Left lung (tissue), 10 donors: ENCODE data around the gene MTRF1L. TPM values are rescaled to one million over a fixed set of nuclear protein-coding genes. Genes with fewer than 3 reads are reported as not detected.

ENCODE experiments used
- ATAC-seq: fragments of 200-7000 bp; cut with Tn5 transposase; one replicate; pipeline ENCODE4 v1.9.1; 2020; ENCODE audit warnings: moderate library complexity
- DNase-seq, 4 donors: peaks; one replicate each; pipeline ENCODE4 v3.0.0-alpha.2; 2013 to 2020
- H3K27ac ChIP-seq, 2 donors: fragments of 200-600 bp; sonication (generic) in 1 of 2; one replicate each; pipeline versions ENCODE4 v1.5.0 to v1.8.0; 2020 to 2021
- H3K27me3 ChIP-seq, 2 donors: fragments of 200-600 bp; sonication (generic) in 1 of 2; one replicate each; pipeline versions ENCODE4 v1.5.0 to v1.8.0; 2020 to 2021
- H3K36me3 ChIP-seq, 2 donors: fragments of 200-600 bp; sonication (generic) in 1 of 2; one replicate each; pipeline versions ENCODE4 v1.5.0 to v1.8.0; 2020 to 2021
- H3K4me1 ChIP-seq, 2 donors: fragments of 200-600 bp; one replicate each; pipeline ENCODE4 v1.8.0; 2021
- H3K4me3 ChIP-seq, 2 donors: fragments of 200-600 bp; sonication (generic) in 1 of 2; one replicate each; pipeline versions ENCODE4 v1.5.0 to v1.8.0; 2020 to 2021; ENCODE audit warnings: mild to moderate bottlenecking in 1 of 2
- H3K9me3 ChIP-seq, 2 donors: fragments of 200-600 bp; sonication (generic) in 1 of 2; one replicate each; pipeline versions ENCODE4 v1.5.0 to v1.8.0; 2020 to 2021
- intact Hi-C, 2 donors: fragments of 100-400 bp; cut with DNase I; formaldehyde crosslinking; loops; one replicate each; pipeline versions ENCODE4 v1.11.2 to v1.14.2; 2022
- polyA plus RNA-seq, 6 donors: library from polyadenylated mRNA; unstranded; fragments of 120-200 nt; gene quantifications; one replicate each; pipeline ENCODE4 v1.2.1, GENCODE V29; 2013; ENCODE audit not compliant: insufficient read length in 6 of 6
- total RNA-seq, 2 donors: library from RNA; stranded (reverse); fragmentation: NEBNext Ultra II Directional; extraction: Animal tissue kit (Norgen Biotek cat#: 25700); gene quantifications; one replicate each; pipeline ENCODE4 v1.2.1, GENCODE V29; 2021
- TF ChIP-seq, protein P1 (sequence below), 2 donors: fragments of 200-600 bp; sonication (generic) in 1 of 2; IDR thresholded peaks; one replicate each; pipeline versions ENCODE4 v1.5.0 to v1.8.0; 2021; ENCODE audit warnings: antibody characterized with exemption in 2 of 2
- donor health status: DM: no; HTN: yes; CAD: no.
- donor health status: DM: no; HTN: no; CAD: no.

The MTRF1L gene
- total and polyA plus RNA-seq, 8 donors = 14.7 to 26.8 (median 20.9) TPM

- no peak for DNase-seq
- Histone ChIP-seq H3K27ac (no peak overlapping the region), H3K9me3 (no peaks in the 10 kb centered on the region), H3K36me3 (no peaks in the 10 kb centered on the region), H3K4me1 (no peaks in the 10 kb centered on the region), H3K27me3 (no peaks in the 10 kb centered on the region), H3K4me3 (no peak overlapping the region)
- TF ChIP-seq, protein P1, sequence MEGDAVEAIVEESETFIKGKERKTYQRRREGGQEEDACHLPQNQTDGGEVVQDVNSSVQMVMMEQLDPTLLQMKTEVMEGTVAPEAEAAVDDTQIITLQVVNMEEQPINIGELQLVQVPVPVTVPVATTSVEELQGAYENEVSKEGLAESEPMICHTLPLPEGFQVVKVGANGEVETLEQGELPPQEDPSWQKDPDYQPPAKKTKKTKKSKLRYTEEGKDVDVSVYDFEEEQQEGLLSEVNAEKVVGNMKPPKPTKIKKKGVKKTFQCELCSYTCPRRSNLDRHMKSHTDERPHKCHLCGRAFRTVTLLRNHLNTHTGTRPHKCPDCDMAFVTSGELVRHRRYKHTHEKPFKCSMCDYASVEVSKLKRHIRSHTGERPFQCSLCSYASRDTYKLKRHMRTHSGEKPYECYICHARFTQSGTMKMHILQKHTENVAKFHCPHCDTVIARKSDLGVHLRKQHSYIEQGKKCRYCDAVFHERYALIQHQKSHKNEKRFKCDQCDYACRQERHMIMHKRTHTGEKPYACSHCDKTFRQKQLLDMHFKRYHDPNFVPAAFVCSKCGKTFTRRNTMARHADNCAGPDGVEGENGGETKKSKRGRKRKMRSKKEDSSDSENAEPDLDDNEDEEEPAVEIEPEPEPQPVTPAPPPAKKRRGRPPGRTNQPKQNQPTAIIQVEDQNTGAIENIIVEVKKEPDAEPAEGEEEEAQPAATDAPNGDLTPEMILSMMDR (IDR thresholded peaks at IDR 0.05) = no peak
- ATAC-seq = no peak
- intact Hi-C loops = no loop called here
Observed at GRCh38 chr6:153024709-153025017, 22.2 kb upstream of the MTRF1L start.

DNA sequence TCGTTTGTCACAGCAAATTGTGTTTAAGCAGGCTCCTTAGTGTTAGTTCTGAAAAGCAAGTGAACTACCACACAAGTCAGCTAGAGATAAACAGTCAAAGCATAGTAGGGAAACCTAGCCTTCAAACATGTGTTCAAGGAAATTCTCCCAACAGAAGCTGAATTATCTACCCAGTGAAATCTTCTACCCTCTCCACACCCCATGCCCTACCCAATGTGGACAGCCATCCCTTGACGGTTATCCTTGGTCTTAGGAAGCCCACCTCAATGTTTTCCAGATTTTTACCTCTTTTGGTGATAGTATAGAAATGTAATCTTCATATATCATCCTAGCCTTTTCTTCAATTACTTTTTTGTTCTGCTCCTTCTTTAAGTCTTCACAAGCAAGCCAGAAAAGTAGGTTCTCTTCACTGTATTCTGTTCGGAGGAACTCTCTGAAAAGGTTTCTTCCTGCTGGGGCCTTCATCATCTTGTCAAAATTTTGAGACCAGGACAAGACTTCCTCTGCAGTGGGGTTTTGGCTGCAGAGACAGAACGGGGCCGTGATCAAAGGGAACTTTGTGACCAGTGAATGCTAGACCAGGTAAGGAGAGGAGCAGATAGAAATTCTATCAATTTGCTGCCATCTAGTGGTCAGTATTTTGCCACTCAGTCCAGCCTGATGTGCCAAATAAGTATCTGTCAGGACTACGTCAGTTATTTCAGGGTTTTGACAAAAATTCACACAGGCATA lies 21.6 kb upstream of the MTRF1L start:
- no peaks in the 10 kb centered on the region for H3K27me3 ChIP-seq
- H3K9me3 ChIP-seq = no peaks in the 10 kb centered on the region
- no peak overlapping the region for H3K4me3 ChIP-seq
- ATAC-seq = peak; percentile 93
- intact Hi-C loops = no loop called here
- no peaks in the 10 kb centered on the region for H3K36me3 ChIP-seq
- TF ChIP-seq, protein P1 (IDR thresholded peaks at IDR 0.05) = peak; percentile 76 to 83
- DNase-seq = peak in 2 of 4 donors; percentile 25 to 49
- H3K27ac ChIP-seq = no peak overlapping the region
- H3K4me1 ChIP-seq = no peaks in the 10 kb centered on the region

DNA sequence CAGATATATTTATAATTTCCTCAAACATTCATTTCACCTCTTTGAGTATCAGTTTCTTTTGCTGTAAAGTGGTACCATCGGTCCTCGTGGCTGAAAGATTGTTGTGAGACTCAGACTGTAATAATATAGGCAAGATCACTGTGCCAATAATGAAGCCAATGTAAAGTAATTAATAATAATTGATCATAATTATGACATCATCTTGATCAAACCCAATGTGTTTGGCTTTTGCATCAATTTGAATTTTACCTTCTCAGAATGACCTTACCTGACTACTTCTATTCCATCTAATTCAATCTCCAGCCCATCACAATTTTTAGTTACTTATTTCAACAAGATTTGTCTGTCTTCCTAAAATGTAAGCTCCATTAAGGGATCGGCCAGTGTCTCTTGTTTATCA lies 15.8 kb upstream of the MTRF1L start:
- DNase-seq (no peak), ATAC-seq (no peak)
- TF ChIP-seq, protein P1 (IDR thresholded peaks at IDR 0.05) = no peak
- no peaks in the 10 kb centered on the region for H3K4me1 ChIP-seq
- no peak overlapping the region for H3K4me3 ChIP-seq
- intact Hi-C loops = loop anchor here in 1 of 2 donors (10.0 kb wide), 1 partner anchor 154 kb away; no protein-coding TSS in a partner anchor
- H3K27ac ChIP-seq = no peak overlapping the region
- H3K36me3 ChIP-seq = no peaks in the 10 kb centered on the region
- no peaks in the 10 kb centered on the region for H3K9me3 ChIP-seq
- no peaks in the 10 kb centered on the region for H3K27me3 ChIP-seq

GRCh38 chr6:153016846-153017245 lies 14.3 kb upstream of the MTRF1L start:
- intact Hi-C loops = loop anchor here in 1 of 2 donors (10.0 kb wide), 1 partner anchor 152 kb away; no protein-coding TSS in a partner anchor
- Histone ChIP-seq H3K36me3 (no peaks in the 10 kb centered on the region), H3K27ac (no peak overlapping the region), H3K4me3 (no peak overlapping the region), H3K9me3 (no peaks in the 10 kb centered on the region), H3K4me1 (no peaks in the 10 kb centered on the region), H3K27me3 (no peaks in the 10 kb centered on the region)
- ATAC-seq (no peak), DNase-seq (no peak)
- TF ChIP-seq, protein P1 (IDR thresholded peaks at IDR 0.05) = no peak

- intact Hi-C loops = loop anchor here in 1 of 2 donors (10.0 kb wide), 1 partner anchor 150 kb away; no protein-coding TSS in a partner anchor
- DNase-seq = no peak
- Histone ChIP-seq H3K27ac (no peak overlapping the region), H3K36me3 (no peaks in the 10 kb centered on the region), H3K4me1 (no peaks in the 10 kb centered on the region), H3K4me3 (no peak overlapping the region), H3K9me3 (no peaks in the 10 kb centered on the region), H3K27me3 (no peaks in the 10 kb centered on the region)
- ATAC-seq = no peak
- TF ChIP-seq, protein P1 (IDR thresholded peaks at IDR 0.05) = no peak
Observed at GRCh38 chr6:153015094-153015640, 12.7 kb upstream of the MTRF1L start.
